NCI-H524 (cell line): Measurements from ENCODE around the gene KCNT2.
"Not testable (repeated sequence)": the region's sequence is repeated elsewhere in the genome, so short reads cannot be mapped to it uniquely, and the experiment has no call there.

Source experiments
- DNase-seq, 2 experiments: peaks; one replicate each; lab custom pipeline; 2025; lab: John Stamatoyannopoulos, UW

Gene KCNT2

GRCh38 chr1:196590012-196590708 lies 18.1 kb downstream of the KCNT2 start:
- DNase-seq: no peak

GRCh38 chr1:196584696-196585095 lies 23.5 kb downstream of the KCNT2 start:
- no peak for DNase-seq

DNA sequence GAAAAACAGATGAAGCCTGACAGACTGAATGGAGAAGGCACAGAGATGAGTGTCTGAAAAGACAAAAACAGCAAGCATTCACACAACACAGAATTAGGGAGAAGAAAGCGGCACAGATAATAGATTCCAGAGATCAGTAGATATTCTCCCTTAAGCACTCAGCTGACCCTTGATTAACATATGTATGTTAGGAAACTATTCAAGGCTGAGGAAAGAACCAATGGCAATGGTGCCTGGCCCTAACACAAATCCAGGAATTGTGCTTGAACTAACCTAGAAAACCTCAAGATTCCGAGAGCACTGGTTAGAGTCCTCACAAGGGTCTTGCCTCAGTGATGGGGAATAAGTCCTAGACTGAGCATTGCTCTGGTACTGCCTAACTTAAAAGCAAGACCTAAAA lies 30.9 kb downstream of the KCNT2 start:
- no peak for DNase-seq

- no peak for DNase-seq
Measured at GRCh38 chr1:196573226-196573625, 35.0 kb downstream of the KCNT2 start.

- DNase-seq: no peak
Measured at GRCh38 chr1:196567238-196567637, 41.0 kb downstream of the KCNT2 start.

DNA sequence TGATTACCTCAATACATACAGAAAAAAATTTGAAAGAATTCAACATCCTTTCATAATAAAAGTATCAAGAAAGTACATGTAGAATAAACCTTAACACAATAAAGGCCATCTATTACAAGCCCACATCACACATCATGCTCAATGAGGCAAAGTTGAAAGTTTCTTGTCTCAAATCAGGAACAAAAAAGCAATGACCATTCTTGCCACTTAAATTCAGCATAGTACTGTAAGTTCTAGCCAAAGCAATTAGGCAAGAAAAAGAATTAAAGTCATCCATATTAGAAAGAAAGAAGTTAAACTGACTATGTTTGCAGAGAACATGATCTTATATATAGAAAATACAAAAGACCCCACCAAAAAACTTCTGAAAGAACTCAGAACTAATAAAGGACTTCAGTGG lies 44.5 kb downstream of the KCNT2 start:
- no peak for DNase-seq

GRCh38 chr1:196559314-196559713 lies 48.9 kb downstream of the KCNT2 start:
- no peak for DNase-seq

DNA sequence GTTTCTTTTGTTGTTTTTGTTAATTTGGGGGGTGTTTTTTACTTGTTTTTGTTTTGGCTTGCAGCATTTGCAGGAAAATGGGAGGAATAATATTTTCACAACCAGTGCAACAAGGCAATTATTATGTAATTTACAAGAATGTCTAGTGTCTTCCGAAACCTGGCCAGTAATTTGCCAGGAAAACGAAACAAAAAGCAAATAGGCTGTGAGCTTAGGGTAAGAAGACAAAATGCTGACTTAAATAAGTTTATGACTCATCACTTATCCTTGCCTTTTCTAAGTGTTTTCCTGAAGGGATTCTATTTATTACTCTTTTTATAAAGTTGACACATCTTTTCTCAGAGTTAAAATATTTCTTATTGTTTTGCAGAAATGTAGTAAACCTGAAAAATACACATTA lies 49.8 kb downstream of the KCNT2 start:
- DNase-seq: no peak

GRCh38 chr1:196557797-196558196 lies 50.4 kb downstream of the KCNT2 start:
- DNase-seq: no peak

DNA sequence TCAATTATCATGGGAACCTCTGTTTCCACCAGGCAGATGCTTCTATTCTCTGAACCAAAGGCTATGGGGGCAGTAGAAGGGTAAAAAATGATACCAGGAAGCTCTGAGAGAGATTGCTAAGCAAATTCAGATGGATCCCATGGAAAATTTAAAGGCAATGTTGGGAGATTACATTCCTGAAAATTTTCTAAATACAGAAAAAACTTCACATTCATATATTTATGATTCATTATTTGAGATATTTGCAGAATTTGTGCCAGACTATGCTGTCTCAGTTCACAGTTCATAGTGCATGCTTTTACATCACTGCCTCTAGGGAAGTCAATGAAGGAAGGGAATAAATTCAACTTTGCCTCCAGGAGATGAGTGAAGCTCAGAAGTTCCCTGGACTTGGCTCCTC lies 57.5 kb downstream of the KCNT2 start:
- DNase-seq: no peak

DNA sequence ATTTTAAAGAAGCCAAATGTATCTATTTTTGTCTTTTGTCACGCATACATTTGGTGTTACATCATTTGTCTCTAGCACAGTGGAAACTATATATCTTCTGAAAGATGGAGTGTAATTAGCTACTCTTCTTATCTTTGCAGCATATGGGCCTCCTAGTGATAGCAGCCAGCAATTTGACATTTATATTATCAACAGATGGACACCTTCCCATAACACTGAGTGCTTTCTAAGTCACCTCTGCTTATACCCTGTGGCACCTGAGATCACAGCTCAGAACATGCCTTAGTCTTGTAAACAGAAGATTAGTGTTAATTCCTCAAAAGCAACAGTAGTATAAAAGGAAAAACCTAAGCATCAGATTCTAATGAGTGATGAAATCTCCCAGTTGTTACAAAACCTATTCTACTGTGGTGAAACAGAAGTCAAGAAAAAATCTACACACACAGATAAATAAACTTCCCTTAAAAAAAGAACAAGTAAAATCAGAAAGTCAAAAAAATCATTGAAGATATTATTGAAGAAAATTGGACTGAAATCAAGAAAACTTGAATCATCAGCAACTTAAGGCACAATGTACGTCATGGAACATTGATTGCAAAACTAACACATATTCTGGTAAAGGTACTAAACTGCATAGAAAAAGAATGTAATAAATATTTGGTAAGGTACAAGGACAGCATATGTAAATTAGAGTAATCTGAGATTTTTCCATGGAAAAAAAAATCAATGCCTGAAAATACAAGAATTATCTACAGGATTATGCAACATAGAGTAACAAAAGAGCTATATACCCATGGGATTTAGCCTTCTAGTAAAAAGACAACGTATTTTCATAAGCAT lies 61.7 kb downstream of the KCNT2 start:
- peak; percentile 63 to 86 for DNase-seq

GRCh38 chr1:196545222-196545621 lies 63.0 kb downstream of the KCNT2 start:
- DNase-seq: no peak

DNA sequence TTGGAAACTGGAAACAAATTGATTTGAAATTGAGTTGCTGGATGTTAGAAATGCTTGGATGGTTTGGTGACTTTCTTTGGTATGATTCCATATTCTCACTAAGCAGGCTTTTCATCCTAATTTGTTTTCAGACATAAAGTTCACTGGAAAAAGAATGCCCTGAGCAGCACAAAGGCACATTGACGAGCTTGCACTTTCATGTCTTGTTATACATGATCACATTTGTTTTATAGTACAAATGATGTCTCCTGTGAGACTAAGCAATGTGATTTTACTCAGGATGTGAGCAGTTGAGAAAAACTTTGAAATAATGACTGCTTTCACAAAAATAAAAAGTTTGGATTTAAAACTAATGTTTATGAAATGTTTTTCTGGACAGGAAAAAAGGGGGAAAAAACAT lies 63.6 kb downstream of the KCNT2 start:
- DNase-seq: no peak

- DNase-seq: no peak
Measured at GRCh38 chr1:196543833-196544232, 64.4 kb downstream of the KCNT2 start.

DNA sequence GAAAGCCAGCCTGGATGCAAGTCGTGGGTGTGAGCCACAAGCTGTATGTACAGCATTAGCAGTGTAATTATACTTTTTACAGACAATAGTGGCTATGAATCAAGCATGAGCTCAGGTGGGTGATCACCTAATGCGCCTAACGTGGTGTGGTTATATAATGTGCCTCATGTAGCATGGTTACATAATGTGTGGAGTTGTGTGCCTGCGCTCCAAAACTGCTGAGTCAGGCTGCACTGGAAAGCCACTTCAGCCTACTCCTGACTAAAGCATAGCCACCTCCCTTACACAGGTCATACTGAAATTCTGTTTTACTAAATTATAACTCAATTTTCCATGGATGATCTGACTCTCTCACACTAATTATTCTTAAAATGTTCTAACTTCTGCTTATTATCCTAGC lies 69.8 kb downstream of the KCNT2 start:
- DNase-seq: no peak

- peak in 1 of 2 experiments; percentile 4 for DNase-seq
Measured at GRCh38 chr1:196535727-196536126, 72.5 kb downstream of the KCNT2 start.

DNA sequence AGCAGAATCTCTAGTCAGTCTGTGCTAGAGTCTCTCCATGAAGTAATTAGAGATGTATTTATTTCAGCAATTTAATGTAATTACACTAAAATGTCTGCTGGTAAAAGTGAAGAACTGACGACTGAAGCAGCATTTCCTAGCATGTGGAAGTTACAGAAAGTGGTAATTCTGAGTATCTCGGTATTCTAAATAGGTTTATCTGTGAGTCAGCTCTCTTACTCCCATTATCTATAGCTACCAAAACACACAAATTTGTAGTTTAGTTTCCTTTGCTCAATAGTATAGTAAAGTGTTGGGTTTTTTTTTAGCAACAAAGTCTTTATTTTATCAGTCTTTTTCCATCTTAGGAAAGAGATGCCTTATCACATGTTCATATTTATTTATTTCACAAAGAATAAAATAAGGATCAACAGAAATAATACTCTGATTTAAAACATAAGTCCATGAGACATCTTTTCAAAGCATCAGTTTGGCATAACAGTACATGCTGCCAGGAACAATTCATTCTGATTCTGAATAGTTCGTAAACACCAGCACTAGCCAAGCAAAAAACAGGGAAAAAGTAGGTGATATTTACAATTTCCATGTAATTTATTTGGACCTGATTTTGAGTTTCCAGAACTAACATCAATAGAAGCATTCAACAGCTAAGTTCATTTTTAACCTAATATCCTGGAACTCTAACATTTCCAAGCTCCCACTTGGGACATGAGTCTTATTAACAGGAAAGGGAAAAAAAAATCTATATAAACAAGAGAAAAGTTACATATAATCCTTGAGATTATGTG lies 76.3 kb downstream of the KCNT2 start:
- DNase-seq: no peak

DNA sequence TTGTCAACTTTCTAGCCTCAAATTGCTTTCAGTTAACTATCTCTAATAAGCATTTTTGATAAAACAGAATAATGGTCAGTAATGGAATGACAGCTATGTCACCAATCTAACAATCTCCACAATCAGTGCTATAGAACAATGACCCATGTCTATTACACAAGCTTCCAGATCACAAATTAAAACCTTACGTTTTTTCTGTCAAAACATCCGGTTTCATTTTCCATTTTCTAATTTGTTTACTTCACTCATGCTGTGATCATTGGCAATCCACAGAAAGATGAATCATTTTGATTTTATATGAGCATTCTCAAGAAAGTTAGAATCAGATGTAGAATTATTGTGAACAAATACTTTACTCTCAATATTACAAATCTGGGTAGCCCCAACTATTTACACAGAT lies 80.3 kb downstream of the KCNT2 start:
- no peak for DNase-seq

DNA sequence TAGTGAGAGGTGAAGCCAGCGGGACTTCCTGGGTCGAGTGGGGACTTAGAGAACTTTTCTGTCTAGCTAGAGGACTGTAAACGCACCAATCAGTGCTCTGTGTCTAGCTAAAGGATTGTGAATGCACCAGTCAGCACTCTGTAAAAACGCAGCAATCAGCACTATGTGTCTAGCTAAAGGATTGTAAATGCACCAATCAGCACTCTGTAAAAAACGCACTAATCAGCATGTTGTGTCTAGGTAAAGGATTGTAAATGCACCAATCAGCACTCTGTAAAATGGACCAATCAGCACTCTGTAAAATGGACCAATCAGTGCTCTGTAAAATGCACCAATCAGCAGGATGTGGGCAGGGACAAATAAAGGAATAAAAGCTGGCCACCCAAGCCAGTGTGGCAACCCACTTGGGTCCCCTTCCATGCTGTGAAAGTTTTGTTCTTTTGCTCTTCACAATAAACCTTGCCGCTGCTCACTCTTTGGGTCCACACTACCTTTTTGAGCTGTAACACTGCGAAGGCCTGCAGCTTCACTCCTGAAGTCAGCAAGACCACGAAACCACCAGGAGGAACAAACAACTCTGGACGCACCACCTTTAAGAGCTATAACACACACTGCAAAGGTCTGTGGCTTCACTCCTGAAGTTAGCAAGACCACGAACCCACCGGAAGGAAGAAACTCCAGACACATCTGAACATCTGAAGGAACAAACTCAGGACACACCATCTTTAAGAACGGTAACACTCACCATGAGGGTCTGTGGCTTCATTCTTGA lies 85.5 kb downstream of the KCNT2 start:
- DNase-seq: not testable (repeated sequence)

DNA sequence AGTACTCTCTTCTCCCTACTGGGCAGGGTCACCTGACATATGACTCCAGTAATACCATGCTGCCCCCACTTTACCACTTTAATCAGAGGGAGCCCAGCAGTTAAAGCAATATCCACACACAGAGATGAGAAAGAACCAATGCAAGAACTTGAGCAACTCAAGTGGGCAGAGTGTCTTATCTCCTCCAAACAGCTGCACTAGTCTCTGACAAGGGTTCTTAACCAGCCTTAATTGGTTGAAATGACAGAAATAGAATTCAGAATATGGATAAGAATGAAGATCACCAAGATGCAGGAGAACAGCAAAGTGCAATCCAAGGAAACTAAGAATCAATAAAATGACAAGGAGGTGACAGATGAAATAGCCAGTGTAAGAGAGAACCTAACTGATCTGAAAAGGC lies 91.0 kb downstream of the KCNT2 start:
- no peak for DNase-seq

- no peak for DNase-seq
Measured at GRCh38 chr1:196516373-196516772, 91.9 kb downstream of the KCNT2 start.

DNA sequence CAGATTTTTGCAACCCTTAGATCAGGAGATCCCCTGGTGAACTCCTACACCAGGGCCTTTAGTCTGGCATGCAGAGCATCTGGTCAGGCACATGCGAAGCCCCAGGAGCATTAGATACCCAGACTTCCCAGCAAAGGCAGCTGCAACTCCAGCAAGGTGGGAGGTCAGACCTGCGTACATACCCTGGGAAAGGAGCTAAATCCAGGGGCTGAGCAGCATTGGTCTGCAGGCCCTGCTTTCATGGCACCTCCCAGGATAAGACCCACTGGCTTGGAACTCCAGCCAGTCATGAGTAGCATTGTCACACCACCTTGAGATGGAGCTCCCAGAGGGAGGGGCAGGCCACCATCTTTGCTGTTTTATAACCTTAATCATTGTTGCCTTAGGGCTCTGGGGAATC lies 92.3 kb downstream of the KCNT2 start:
- no peak for DNase-seq
